ENCODE results near the gene EXD1.

EXD1 gene

GRCh38 chr15:41231422-41232226, 1.1 kb upstream of the EXD1 start:
- no peak for DNase-seq (ENCODE audit: extremely low read depth in 1 of 2, low read depth in 1 of 2)

GRCh38 chr15:41230345-41230649, 260 bp downstream of the EXD1 start:
- no peak for DNase-seq (ENCODE audit: extremely low read depth in 1 of 2, low read depth in 1 of 2)

- no peak for DNase-seq (ENCODE audit: extremely low read depth in 1 of 2, low read depth in 1 of 2)
Measured at GRCh38 chr15:41219381-41219780, 11.2 kb downstream of the EXD1 start.

GRCh38 chr15:41218851-41219250, 11.7 kb downstream of the EXD1 start:
- no peak for DNase-seq (ENCODE audit: extremely low read depth in 1 of 2, low read depth in 1 of 2)

GRCh38 chr15:41215708-41216107, 14.8 kb downstream of the EXD1 start:
- no peak for DNase-seq (ENCODE audit: extremely low read depth in 1 of 2, low read depth in 1 of 2)

- DNase-seq (ENCODE audit: extremely low read depth in 1 of 2, low read depth in 1 of 2): no peak
Measured at GRCh38 chr15:41207687-41208448, 22.7 kb downstream of the EXD1 start.

- DNase-seq (ENCODE audit: extremely low read depth in 1 of 2, low read depth in 1 of 2): no peak
Measured at GRCh38 chr15:41205315-41205714, 25.2 kb downstream of the EXD1 start.

- DNase-seq (ENCODE audit: extremely low read depth in 1 of 2, low read depth in 1 of 2): no peak
Measured at GRCh38 chr15:41203395-41203794, 27.2 kb downstream of the EXD1 start.

GRCh38 chr15:41199470-41199869, 31.1 kb downstream of the EXD1 start:
- DNase-seq (ENCODE audit: extremely low read depth in 1 of 2, low read depth in 1 of 2): no peak

- no peak for DNase-seq (ENCODE audit: extremely low read depth in 1 of 2, low read depth in 1 of 2)
Measured at GRCh38 chr15:41194444-41194843, 36.1 kb downstream of the EXD1 start.

- no peak for DNase-seq (ENCODE audit: extremely low read depth in 1 of 2, low read depth in 1 of 2)
Measured at GRCh38 chr15:41183581-41183980, 47.0 kb downstream of the EXD1 start.

- DNase-seq (ENCODE audit: extremely low read depth in 1 of 2, low read depth in 1 of 2): no peak
Measured at GRCh38 chr15:41182266-41182665, 48.3 kb downstream of the EXD1 start.

- no peak for DNase-seq (ENCODE audit: extremely low read depth in 1 of 2, low read depth in 1 of 2)
Measured at GRCh38 chr15:41180206-41180789, 50.3 kb downstream of the EXD1 start.

GRCh38 chr15:41169781-41170180, 60.8 kb downstream of the EXD1 start:
- DNase-seq (ENCODE audit: extremely low read depth in 1 of 2, low read depth in 1 of 2): no peak

GRCh38 chr15:41169086-41169485, 61.5 kb downstream of the EXD1 start:
- no peak for DNase-seq (ENCODE audit: extremely low read depth in 1 of 2, low read depth in 1 of 2)

- DNase-seq (ENCODE audit: extremely low read depth in 1 of 2, low read depth in 1 of 2): no peak
Measured at GRCh38 chr15:41161736-41162135, 68.8 kb downstream of the EXD1 start.

- DNase-seq (ENCODE audit: extremely low read depth in 1 of 2, low read depth in 1 of 2): no peak
Measured at GRCh38 chr15:41161336-41161735, 69.2 kb downstream of the EXD1 start.

- no peak for DNase-seq (ENCODE audit: extremely low read depth in 1 of 2, low read depth in 1 of 2)
Measured at GRCh38 chr15:41160639-41161315, 69.8 kb downstream of the EXD1 start.

- no peak for DNase-seq (ENCODE audit: extremely low read depth in 1 of 2, low read depth in 1 of 2)
Measured at GRCh38 chr15:41154412-41154811, 76.1 kb downstream of the EXD1 start.

- DNase-seq (ENCODE audit: extremely low read depth in 1 of 2, low read depth in 1 of 2): no peak
Measured at GRCh38 chr15:41153733-41154132, 76.8 kb downstream of the EXD1 start.

GRCh38 chr15:41151451-41152005, 79.0 kb downstream of the EXD1 start:
- no peak for DNase-seq (ENCODE audit: extremely low read depth in 1 of 2, low read depth in 1 of 2)
